Activated T-helper 1 cell treated with anti-CD3 and anti-CD28 coated beads, Interleukin-12 subunit alpha, Interleukin-12 subunit beta, Interleukin-2, Interleukin-4 antibody, amounts not matched to agents 30 ng/mL and 10 ng/mL and 1 ng/mL, durations not matched to agents 14 hours and 24 hours and 36 hours (primary cell): ENCODE results near the gene OR52I1. TPM values are rescaled to one million over a fixed set of nuclear protein-coding genes. Genes with fewer than 3 reads are reported as not detected.
A peak's percentile ranks its signal among the peaks of the same experiment; 100 is the strongest.

ENCODE experiments used
- DNase-seq: peaks from one replicate; pipeline ENCODE4 v3.0.0; 2021; ENCODE audit warnings: low spot score
- H3K27ac Mint-ChIP-seq: one replicate; pipeline ENCODE4 v1.8.0; 2021; ENCODE audit warnings: mild to moderate bottlenecking, mixed read lengths
- H3K27me3 Mint-ChIP-seq: one replicate; pipeline ENCODE4 v1.8.0; 2022; ENCODE audit warnings: mild to moderate bottlenecking, moderate library complexity, mixed read lengths; ENCODE audit not compliant: insufficient read depth
- H3K36me3 Mint-ChIP-seq: one replicate; pipeline ENCODE4 v1.8.0; 2021; ENCODE audit warnings: low read depth, mixed read lengths
- H3K4me1 Mint-ChIP-seq: one replicate; pipeline ENCODE4 v1.8.0; 2021; ENCODE audit warnings: low read depth, mixed read lengths
- H3K4me3 Mint-ChIP-seq: one replicate; pipeline ENCODE4 v1.8.0; 2021; ENCODE audit warnings: mild to moderate bottlenecking, moderate library complexity, mixed read lengths
- H3K9me3 Mint-ChIP-seq: one replicate; pipeline ENCODE4 v1.8.0; 2021; ENCODE audit warnings: mixed read lengths
- intact Hi-C: fragments of 100-400 bp; cut with micrococcal nuclease; formaldehyde crosslinking; loops from one replicate; pipeline ENCODE4 v1.15.1; 2024
- total RNA-seq: library from RNA; stranded (reverse); gene quantifications from 2 replicates; pipeline ENCODE4 v1.2.3, GENCODE V29; 2022

OR52I1 gene
- total RNA-seq, 1 donor from 2014 or later: not detected

- Mint-ChIP-seq H3K9me3 (no peaks in the 10 kb centered on the region), H3K27me3 (peaks cover 8% of the 10 kb centered on the region), H3K27ac (no peak overlapping the region), H3K4me1 (no peaks in the 10 kb centered on the region), H3K36me3 (no peaks in the 10 kb centered on the region), H3K4me3 (no peak overlapping the region)
- DNase-seq: no peak
- intact Hi-C loops: loop anchor here (2.0 kb wide), 1 partner anchor 27 kb away; the partner anchor contains the start of gene TRIM68
Measured at GRCh38 chr11:4636136-4636535, 42.3 kb downstream of the OR52I1 start.

- Mint-ChIP-seq H3K27me3 (peaks cover 2% of the 10 kb centered on the region), H3K9me3 (no peaks in the 10 kb centered on the region), H3K36me3 (no peaks in the 10 kb centered on the region), H3K4me3 (no peak within 1 kb of the TSS), H3K27ac (no peak within 1 kb of the TSS), H3K4me1 (no peaks in the 10 kb centered on the region)
- intact Hi-C loops: loop anchor here (1.0 to 2.0 kb wide), 4 partner anchors 28 to 1171 kb away; partner anchors contain the start of genes OR52N2 and TRIM68
- peak; percentile 52 for DNase-seq
Measured at GRCh38 chr11:4636962-4637661, 43.3 kb downstream of the OR52I1 start, which contains the start of gene OR51D1. Gene OR51D1 (plus strand): TSS chr11:4637477. CDS start chr11:4639791, 2,314 bp downstream.

GRCh38 chr11:4637662-4638047 lies 43.8 kb downstream of the OR52I1 start:
- Mint-ChIP-seq H3K36me3 (no peaks in the 10 kb centered on the region), H3K4me1 (no peaks in the 10 kb centered on the region), H3K4me3 (no peak overlapping the region), H3K9me3 (no peaks in the 10 kb centered on the region), H3K27me3 (peaks cover under 1% of the 10 kb centered on the region), H3K27ac (no peak overlapping the region)
- DNase-seq: no peak
- intact Hi-C loops: loop anchor here (1.0 to 2.0 kb wide), 4 partner anchors 29 to 1171 kb away; partner anchors contain the start of genes OR52N2 and TRIM68

- Mint-ChIP-seq H3K4me3 (no peak overlapping the region), H3K4me1 (no peaks in the 10 kb centered on the region), H3K27ac (no peak overlapping the region), H3K27me3 (peaks cover 4% of the 10 kb centered on the region), H3K9me3 (no peaks in the 10 kb centered on the region), H3K36me3 (no peaks in the 10 kb centered on the region)
- DNase-seq: no peak
- intact Hi-C loops: no loop called here
Measured at GRCh38 chr11:4639931-4640330, 46.1 kb downstream of the OR52I1 start.

GRCh38 chr11:4641501-4641900 lies 47.7 kb downstream of the OR52I1 start:
- intact Hi-C loops: no loop called here
- DNase-seq: no peak
- Mint-ChIP-seq H3K4me1 (no peaks in the 10 kb centered on the region), H3K4me3 (no peak overlapping the region), H3K36me3 (no peaks in the 10 kb centered on the region), H3K27me3 (peaks cover 4% of the 10 kb centered on the region), H3K9me3 (no peaks in the 10 kb centered on the region), H3K27ac (no peak overlapping the region)

DNA sequence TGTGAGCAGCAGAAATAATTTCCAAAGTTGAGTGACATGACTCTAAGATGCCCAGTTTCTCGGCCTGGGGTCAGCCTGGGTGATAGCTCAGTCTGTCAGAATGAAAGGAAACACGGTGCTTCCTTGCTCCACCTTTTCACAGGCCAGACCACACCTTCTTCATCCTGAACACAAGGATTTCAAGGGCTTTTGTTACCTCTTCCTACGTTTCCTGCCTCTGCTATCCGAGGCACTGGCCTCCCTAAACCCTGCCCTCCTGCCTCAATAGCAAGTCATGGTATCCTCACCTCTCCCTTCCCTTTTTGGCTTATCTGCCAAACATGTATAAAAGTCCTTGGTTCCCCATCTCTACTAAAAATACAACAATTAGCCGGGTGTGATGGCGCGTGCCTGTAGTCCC lies 48.2 kb downstream of the OR52I1 start:
- H3K4me1 Mint-ChIP-seq: no peaks in the 10 kb centered on the region

DNA sequence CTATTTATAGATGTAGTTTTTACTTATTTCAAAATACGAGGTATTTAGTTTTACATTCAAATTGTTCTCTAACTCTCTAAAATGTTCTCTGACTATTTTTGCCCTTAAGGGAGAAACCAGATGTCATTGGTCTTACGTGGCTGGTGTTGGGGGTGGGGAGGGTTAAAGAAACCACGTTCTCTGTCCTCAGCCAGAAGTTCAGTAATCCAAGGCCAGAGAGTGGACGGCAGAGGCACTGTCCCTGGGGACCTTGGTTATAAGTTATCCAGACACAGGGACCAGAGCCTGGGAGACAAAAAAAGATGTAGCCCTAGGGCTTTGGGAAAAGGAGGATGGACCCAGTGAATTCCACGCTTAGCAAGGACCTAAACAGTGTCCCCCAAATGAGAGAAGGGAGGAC lies 49.2 kb downstream of the OR52I1 start:
- peaks cover 6% of the 10 kb centered on the region for H3K27me3 Mint-ChIP-seq
- H3K36me3 Mint-ChIP-seq: no peaks in the 10 kb centered on the region
- no peaks in the 10 kb centered on the region for H3K9me3 Mint-ChIP-seq
- DNase-seq: no peak
- H3K4me3 Mint-ChIP-seq: no peak overlapping the region
- intact Hi-C loops: no loop called here
- H3K4me1 Mint-ChIP-seq: no peaks in the 10 kb centered on the region
- H3K27ac Mint-ChIP-seq: no peak overlapping the region

More for the DNA sequence above, 48.2 kb downstream of the OR52I1 start:
- H3K27ac Mint-ChIP-seq: no peak overlapping the region
- H3K27me3 Mint-ChIP-seq: peaks cover 4% of the 10 kb centered on the region
- H3K9me3 Mint-ChIP-seq: no peaks in the 10 kb centered on the region
- intact Hi-C loops: no loop called here
- DNase-seq: no peak
- no peaks in the 10 kb centered on the region for H3K36me3 Mint-ChIP-seq
- no peak overlapping the region for H3K4me3 Mint-ChIP-seq

GRCh38 chr11:4643682-4644081 lies 49.8 kb downstream of the OR52I1 start, which contains the start of gene OR51E1:
Gene OR51E1 (plus strand): TSS chr11:4643982. CDS start chr11:4652527, 8,545 bp downstream.
- no peak for DNase-seq
- H3K4me3 Mint-ChIP-seq: no peak within 1 kb of the TSS
- peaks cover 6% of the 10 kb centered on the region for H3K27me3 Mint-ChIP-seq
- no peaks in the 10 kb centered on the region for H3K36me3 Mint-ChIP-seq
- no peaks in the 10 kb centered on the region for H3K4me1 Mint-ChIP-seq
- no peaks in the 10 kb centered on the region for H3K9me3 Mint-ChIP-seq
- H3K27ac Mint-ChIP-seq: no peak within 1 kb of the TSS
- intact Hi-C loops: no loop called here

DNA sequence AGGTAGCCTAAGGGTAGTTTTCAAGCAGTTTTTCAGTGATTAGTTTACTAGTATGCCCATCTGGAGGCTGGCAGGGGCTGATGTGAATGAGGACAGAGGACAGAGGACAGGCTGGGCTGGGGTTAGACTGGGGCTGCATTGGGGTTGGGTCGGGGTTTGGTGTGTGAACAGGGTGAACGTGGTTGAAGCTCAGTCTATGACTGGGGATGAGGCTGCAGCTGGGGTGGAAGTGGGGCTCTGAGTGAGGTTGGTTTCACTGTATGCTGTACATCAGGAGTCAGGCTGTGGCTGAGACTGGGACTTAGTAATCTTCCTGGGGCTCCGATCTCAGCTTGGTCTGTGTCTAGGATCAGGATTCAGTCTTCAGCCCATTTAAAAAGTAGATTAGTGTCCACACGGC lies 50.4 kb downstream of the OR52I1 start:
- no peak for DNase-seq
- Mint-ChIP-seq H3K36me3 (no peaks in the 10 kb centered on the region), H3K27ac (no peak overlapping the region), H3K4me3 (no peak overlapping the region), H3K27me3 (peaks cover 6% of the 10 kb centered on the region), H3K9me3 (no peaks in the 10 kb centered on the region), H3K4me1 (no peaks in the 10 kb centered on the region)
- intact Hi-C loops: no loop called here

Other genes starting within 250 kb of the OR52I1 start
- gene OR52B4, start 225.7 kb upstream of the OR52I1 start, total RNA-seq: not detected in 2 replicates
- 28.8 and 31.6 TPM in 2 replicates for gene TRIM21, start 200.3 kb upstream of the OR52I1 start, total RNA-seq
- gene OR52K2, start 144.7 kb upstream of the OR52I1 start, total RNA-seq: not detected in 2 replicates
- gene OR52K1, start 111.4 kb upstream of the OR52I1 start, total RNA-seq: not detected in 2 replicates
- gene OR52M1, start 48.8 kb upstream of the OR52I1 start, total RNA-seq: not detected in 2 replicates
- not detected in 2 replicates for gene OR52I2, start 12.3 kb upstream of the OR52I1 start, total RNA-seq
- gene TRIM68, start 14.2 kb downstream of the OR52I1 start, total RNA-seq: 8.2 and 9.4 TPM in 2 replicates
- not detected in 2 replicates for gene OR51D1, start 43.4 kb downstream of the OR52I1 start, total RNA-seq
- not detected in 2 replicates for gene OR51E1, start 49.9 kb downstream of the OR52I1 start, total RNA-seq
- not detected in 2 replicates for gene OR51E2, start 103.8 kb downstream of the OR52I1 start, total RNA-seq
- not detected in 2 replicates for gene MMP26, start 110.7 kb downstream of the OR52I1 start, total RNA-seq
- not detected in 2 replicates for gene OR51F1, start 175.9 kb downstream of the OR52I1 start, total RNA-seq
- gene OR52R1, start 210.3 kb downstream of the OR52I1 start, total RNA-seq: not detected in 2 replicates
- gene OR51F2, start 227.3 kb downstream of the OR52I1 start, total RNA-seq: not detected in 2 replicates